OCI-LY1 (cell line): Measurements from ENCODE around the gene DDX3X.
"Not testable (repeated sequence)": the region's sequence is repeated elsewhere in the genome, so short reads cannot be mapped to it uniquely, and the experiment has no call there.

Experiments used
- H2AFZ ChIP-seq: fragments of 200-600 bp; sonication (generic), shearing (Covaris generic); 2 replicates; pipeline ENCODE4 v1.6.0; 2014; ENCODE audit warnings: antibody characterized with exemption, mild to moderate bottlenecking, low read length
- H3F3A ChIP-seq: fragments of 200-600 bp; sonication (generic), shearing (Covaris generic); 2 replicates; pipeline ENCODE4 v1.6.0; 2014; ENCODE audit warnings: mild to moderate bottlenecking, antibody characterized with exemption, low read length, moderate library complexity; ENCODE audit not compliant: insufficient read depth
- H3K27ac ChIP-seq: fragments of 200-600 bp; sonication (generic); 2 replicates; pipeline ENCODE4 v1.5.1; 2014; ENCODE audit warnings: low read length, mixed run types, mild to moderate bottlenecking, low read depth; ENCODE audit not compliant: poor library complexity, severe bottlenecking
- H3K27me3 ChIP-seq: fragments of 200-600 bp; sonication (generic); 2 replicates; pipeline ENCODE4 v1.6.0; 2014; ENCODE audit warnings: antibody characterized with exemption, mild to moderate bottlenecking, low read length, moderate library complexity; ENCODE audit not compliant: insufficient read depth
- H3K36me3 ChIP-seq: fragments of 200-600 bp; sonication (generic); 2 replicates; pipeline ENCODE4 v1.6.1; 2014; ENCODE audit warnings: mild to moderate bottlenecking, antibody characterized with exemption, low read length, moderate library complexity, mixed read lengths; ENCODE audit not compliant: insufficient read depth
- H3K4me1 ChIP-seq: fragments of 200-600 bp; sonication (generic); 2 replicates; pipeline ENCODE4 v1.5.1; 2014; ENCODE audit warnings: mild to moderate bottlenecking, low read length, moderate library complexity; ENCODE audit not compliant: insufficient read depth, severe bottlenecking
- H3K4me2 ChIP-seq: fragments of 200-600 bp; sonication (generic), shearing (Covaris generic); 2 replicates; pipeline ENCODE4 v1.6.1; 2014; ENCODE audit warnings: low read length
- H3K4me3 ChIP-seq: fragments of 200-600 bp; sonication (generic); 2 replicates; pipeline ENCODE4 v1.5.1; 2014; ENCODE audit warnings: low read length, low read depth, mild to moderate bottlenecking, mixed read lengths; ENCODE audit not compliant: poor library complexity, severe bottlenecking
- H3K79me2 ChIP-seq: fragments of 200-600 bp; shearing (Covaris generic); 2 replicates; pipeline ENCODE4 v1.6.1; 2016; ENCODE audit warnings: mixed run types, low read length, mixed read lengths; ENCODE audit not compliant: insufficient read depth
- H3K9ac ChIP-seq: fragments of 200-600 bp; sonication (generic), shearing (Covaris generic); 2 replicates; pipeline ENCODE4 v1.6.1; 2014; ENCODE audit warnings: mild to moderate bottlenecking, low read length, mixed read lengths
- H3K9me2 ChIP-seq: fragments of 200-600 bp; sonication (generic), shearing (Covaris generic); 2 replicates; pipeline ENCODE4 v1.6.1; 2014; ENCODE audit warnings: low read depth, mild to moderate bottlenecking, low read length, mixed read lengths
- H3K9me3 ChIP-seq: fragments of 200-600 bp; shearing (Covaris generic); 2 replicates; pipeline ENCODE4 v1.6.1; 2014; ENCODE audit warnings: low read length, mixed read lengths
- H4K20me1 ChIP-seq: fragments of 200-600 bp; sonication (generic), shearing (Covaris generic); 2 replicates; pipeline ENCODE4 v1.6.0; 2016; ENCODE audit warnings: mild to moderate bottlenecking, low read length; ENCODE audit not compliant: insufficient read depth
- EZH2 ChIP-seq: fragments of 200-600 bp; sonication (generic), shearing (Covaris generic); IDR thresholded peaks from 2 replicates; pipeline ENCODE4 v1.8.0; 2017; ENCODE audit warnings: borderline replicate concordance, mixed run types, mild to moderate bottlenecking, antibody characterized with exemption, low read length, moderate library complexity, mixed read lengths
- TF ChIP-seq, protein P1 (sequence below): fragments of 200-600 bp; sonication (generic), shearing (Covaris generic); IDR thresholded peaks from 2 replicates; pipeline ENCODE4 v1.5.1; 2017; ENCODE audit warnings: mild to moderate bottlenecking, antibody characterized with exemption, low read length, moderate library complexity, mixed read lengths

DDX3X gene

GRCh38 chrX:41352329-41352838, 18.4 kb downstream of the DDX3X start:
- Histone ChIP-seq H3K27me3 (no peaks in the 10 kb centered on the region), H3K9ac (no peak overlapping the region), H3K4me1 (peaks cover 13% of the 10 kb centered on the region), H3K9me3 (no peaks in the 10 kb centered on the region), H3F3A (peaks cover 9% of the 10 kb centered on the region; the same call in 1 of the 2 replicates), H3K36me3 (peaks cover 31% of the 10 kb centered on the region), H3K4me2 (peak overlapping the region; percentile 32; the same call in 1 of the 2 replicates), H3K4me3 (no peak overlapping the region), H3K79me2 (no peaks in the 10 kb centered on the region), H3K27ac (no peak overlapping the region), H4K20me1 (no peaks in the 10 kb centered on the region), H2AFZ (no peak overlapping the region), H3K9me2 (no peaks in the 10 kb centered on the region)
- TF ChIP-seq, protein P1, sequence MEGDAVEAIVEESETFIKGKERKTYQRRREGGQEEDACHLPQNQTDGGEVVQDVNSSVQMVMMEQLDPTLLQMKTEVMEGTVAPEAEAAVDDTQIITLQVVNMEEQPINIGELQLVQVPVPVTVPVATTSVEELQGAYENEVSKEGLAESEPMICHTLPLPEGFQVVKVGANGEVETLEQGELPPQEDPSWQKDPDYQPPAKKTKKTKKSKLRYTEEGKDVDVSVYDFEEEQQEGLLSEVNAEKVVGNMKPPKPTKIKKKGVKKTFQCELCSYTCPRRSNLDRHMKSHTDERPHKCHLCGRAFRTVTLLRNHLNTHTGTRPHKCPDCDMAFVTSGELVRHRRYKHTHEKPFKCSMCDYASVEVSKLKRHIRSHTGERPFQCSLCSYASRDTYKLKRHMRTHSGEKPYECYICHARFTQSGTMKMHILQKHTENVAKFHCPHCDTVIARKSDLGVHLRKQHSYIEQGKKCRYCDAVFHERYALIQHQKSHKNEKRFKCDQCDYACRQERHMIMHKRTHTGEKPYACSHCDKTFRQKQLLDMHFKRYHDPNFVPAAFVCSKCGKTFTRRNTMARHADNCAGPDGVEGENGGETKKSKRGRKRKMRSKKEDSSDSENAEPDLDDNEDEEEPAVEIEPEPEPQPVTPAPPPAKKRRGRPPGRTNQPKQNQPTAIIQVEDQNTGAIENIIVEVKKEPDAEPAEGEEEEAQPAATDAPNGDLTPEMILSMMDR: no peak
- no peak for TF ChIP-seq EZH2

GRCh38 chrX:41353985-41354384, 20.0 kb downstream of the DDX3X start:
- no peaks in the 10 kb centered on the region for H4K20me1 ChIP-seq
- H2AFZ ChIP-seq: no peak overlapping the region

GRCh38 chrX:41369152-41369551, 35.2 kb downstream of the DDX3X start:
- Histone ChIP-seq H3K4me1 (no peaks in the 10 kb centered on the region), H3K9ac (no peak overlapping the region), H2AFZ (no peak overlapping the region), H3K4me2 (no peak overlapping the region), H3K9me2 (no peaks in the 10 kb centered on the region), H3F3A (no peaks in the 10 kb centered on the region), H3K4me3 (no peak overlapping the region), H3K36me3 (no peaks in the 10 kb centered on the region; the same call in 1 of the 2 replicates), H3K27me3 (no peaks in the 10 kb centered on the region), H3K9me3 (no peaks in the 10 kb centered on the region), H4K20me1 (no peaks in the 10 kb centered on the region), H3K27ac (no peak overlapping the region), H3K79me2 (no peaks in the 10 kb centered on the region)
- TF ChIP-seq, protein P1: no peak
- TF ChIP-seq EZH2: no peak

More at GRCh38 chrX:41353985-41354384, 20.0 kb downstream of the DDX3X start:
- H3K27ac ChIP-seq: no peak overlapping the region
- no peaks in the 10 kb centered on the region for H3K79me2 ChIP-seq
- H3K4me2 ChIP-seq: no peak overlapping the region
- H3K27me3 ChIP-seq: no peaks in the 10 kb centered on the region
- H3K4me3 ChIP-seq: no peak overlapping the region
- peaks cover 13% of the 10 kb centered on the region for H3K4me1 ChIP-seq
- no peaks in the 10 kb centered on the region for H3K9me2 ChIP-seq
- TF ChIP-seq, protein P1: no peak
- no peak for TF ChIP-seq EZH2
- no peak overlapping the region for H3K9ac ChIP-seq
- H3F3A ChIP-seq: peaks cover 9% of the 10 kb centered on the region; the same call in 1 of the 2 replicates
- H3K9me3 ChIP-seq: no peaks in the 10 kb centered on the region
- peaks cover 18% of the 10 kb centered on the region for H3K36me3 ChIP-seq

- H2AFZ ChIP-seq, H4K20me1 ChIP-seq, H3K4me1 ChIP-seq, H3K27me3 ChIP-seq, H3K36me3 ChIP-seq, H3K9ac ChIP-seq, H3K9me3 ChIP-seq, H3F3A ChIP-seq, H3K4me2 ChIP-seq, H3K9me2 ChIP-seq, H3K4me3 ChIP-seq, H3K27ac ChIP-seq, H3K79me2 ChIP-seq: not testable (repeated sequence)
Observed at GRCh38 chrX:41371575-41371974, 37.6 kb downstream of the DDX3X start.
